Prostate gland (tissue), 2 donors: ENCODE data around the gene THSD8.

ENCODE experiments used
- POLR2A ChIP-seq: fragments of 450-650 bp; IDR thresholded peaks from one replicate; pipeline ENCODE4 v1.6.1; 2016; ENCODE audit warnings: antibody characterized with exemption, mild to moderate bottlenecking
- POLR2AphosphoS5 ChIP-seq: sonication (generic); formaldehyde crosslinking; IDR thresholded peaks from one replicate; pipeline ENCODE4 v1.6.1; 2017; ENCODE audit warnings: antibody characterized with exemption
- TF ChIP-seq, protein P1 (sequence below), 4 experiments: fragments of 200-600 bp in 2 of 4; fragments of 450-650 bp in 2 of 4; sonication (generic) in 2 of 4; IDR thresholded peaks; 1 replicate in 3 of 4; 2 replicates in 1 of 4; pipeline ENCODE4 v1.5.1; 2016 to 2019; ENCODE audit warnings: antibody characterized with exemption in 4 of 4, mild to moderate bottlenecking in 2 of 4, moderate library complexity in 2 of 4

DNA sequence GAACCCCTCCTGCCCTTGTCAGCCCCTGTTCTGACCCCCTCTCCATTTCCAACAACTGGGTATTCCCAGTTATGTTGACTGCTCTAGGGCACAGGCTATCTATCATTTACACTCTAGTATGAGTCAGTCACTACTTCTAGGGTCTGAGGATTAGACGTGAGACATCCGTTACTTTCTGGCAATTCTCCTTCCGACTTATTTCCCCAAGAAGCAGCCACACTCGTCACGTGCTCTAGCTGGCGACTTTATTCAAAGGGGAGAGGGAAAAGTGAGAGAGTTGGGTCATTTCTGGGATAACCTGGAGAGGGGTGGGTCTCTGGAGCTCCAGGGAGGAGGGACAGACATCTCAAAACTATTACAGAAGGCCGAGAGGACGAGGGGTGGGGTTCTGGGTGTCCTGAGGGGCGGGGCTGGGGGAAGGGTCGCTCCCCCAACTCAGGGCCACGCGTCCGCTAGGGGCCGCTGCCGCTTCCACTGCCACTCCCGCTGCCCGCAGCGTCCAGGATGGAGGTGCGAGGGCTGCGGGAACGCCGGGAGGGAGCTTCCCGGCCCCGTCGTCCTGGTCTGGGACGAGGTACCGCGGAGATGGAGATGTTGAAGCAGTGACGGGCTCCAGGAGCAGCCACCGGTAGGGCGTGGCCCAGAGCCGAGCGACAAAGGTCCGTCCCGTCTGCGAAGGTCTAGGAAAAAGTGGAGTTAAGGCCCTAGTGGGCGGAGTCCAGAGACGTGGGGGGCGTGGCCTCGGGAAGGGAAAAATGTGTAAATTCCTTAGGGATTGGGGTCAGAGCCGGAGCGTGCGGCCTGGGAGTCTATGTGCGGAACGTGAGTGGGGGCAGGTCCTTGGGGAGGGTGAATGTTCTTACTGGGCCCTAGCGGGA is 23.6 kb downstream of the THSD8 start:
- TF ChIP-seq POLR2A (no peak), POLR2AphosphoS5 (no peak)
- TF ChIP-seq, protein P1, sequence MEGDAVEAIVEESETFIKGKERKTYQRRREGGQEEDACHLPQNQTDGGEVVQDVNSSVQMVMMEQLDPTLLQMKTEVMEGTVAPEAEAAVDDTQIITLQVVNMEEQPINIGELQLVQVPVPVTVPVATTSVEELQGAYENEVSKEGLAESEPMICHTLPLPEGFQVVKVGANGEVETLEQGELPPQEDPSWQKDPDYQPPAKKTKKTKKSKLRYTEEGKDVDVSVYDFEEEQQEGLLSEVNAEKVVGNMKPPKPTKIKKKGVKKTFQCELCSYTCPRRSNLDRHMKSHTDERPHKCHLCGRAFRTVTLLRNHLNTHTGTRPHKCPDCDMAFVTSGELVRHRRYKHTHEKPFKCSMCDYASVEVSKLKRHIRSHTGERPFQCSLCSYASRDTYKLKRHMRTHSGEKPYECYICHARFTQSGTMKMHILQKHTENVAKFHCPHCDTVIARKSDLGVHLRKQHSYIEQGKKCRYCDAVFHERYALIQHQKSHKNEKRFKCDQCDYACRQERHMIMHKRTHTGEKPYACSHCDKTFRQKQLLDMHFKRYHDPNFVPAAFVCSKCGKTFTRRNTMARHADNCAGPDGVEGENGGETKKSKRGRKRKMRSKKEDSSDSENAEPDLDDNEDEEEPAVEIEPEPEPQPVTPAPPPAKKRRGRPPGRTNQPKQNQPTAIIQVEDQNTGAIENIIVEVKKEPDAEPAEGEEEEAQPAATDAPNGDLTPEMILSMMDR (IDR thresholded peaks at IDR 0.05) = no peak
